ENCODE results near the gene FAHD1. TPM values are rescaled to one million over a fixed set of nuclear protein-coding genes. Genes with fewer than 3 reads are reported as not detected.

Gene FAHD1
- total RNA-seq, 4 donors from 2014 or later: 20.4 to 43.2 (median 39.5) TPM

DNA sequence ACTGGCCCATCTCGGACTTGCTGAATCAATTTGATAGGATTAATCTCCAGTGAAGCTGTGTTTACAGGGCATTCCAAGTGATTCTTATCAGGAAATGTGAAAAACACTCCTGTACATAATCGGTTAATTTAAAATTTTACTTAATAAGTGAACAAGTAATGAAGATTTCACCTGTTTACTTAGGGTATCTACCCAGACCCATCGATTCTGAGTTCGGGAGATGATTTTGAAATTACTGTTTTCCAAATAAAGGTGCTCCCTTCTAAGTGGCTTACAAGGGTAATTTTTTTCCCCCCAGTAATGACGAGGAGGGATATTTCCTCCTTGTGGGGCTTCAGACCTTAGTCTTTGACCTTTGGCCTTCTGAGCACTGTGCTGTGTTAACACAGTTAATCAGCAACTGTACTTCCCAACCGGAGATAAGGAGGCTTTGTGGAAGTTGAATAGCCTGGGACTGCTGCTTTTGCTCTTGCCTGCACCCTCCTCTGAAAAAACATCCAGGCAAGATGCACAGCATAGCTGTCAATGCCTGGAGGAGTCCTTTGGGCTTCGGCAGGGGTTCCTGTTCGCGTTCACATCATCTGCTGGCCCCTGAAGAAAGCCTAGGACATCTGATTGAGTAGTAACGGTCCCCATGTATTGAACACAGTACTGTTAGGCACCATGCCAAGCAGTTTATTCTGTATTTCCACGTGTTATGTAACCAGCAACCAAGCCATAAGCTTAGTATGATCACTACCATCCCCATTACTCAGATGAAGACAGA, 1.8 kb downstream of the FAHD1 start:
- Histone ChIP-seq H3K36me3 (peaks cover 0 to 19% (median 12%) of the 10 kb centered on the region in 4 donors), H3K4me1 (peaks cover 39 to 57% (median 47%) of the 10 kb centered on the region in 4 donors), H3K27ac (replicated peaks in 1 of 4) (no peak overlapping the region), H3K27me3 (no peaks in the 10 kb centered on the region), H3K9me3 (no peaks in the 10 kb centered on the region), H3K4me3 (no peak overlapping the region)
- TF ChIP-seq POLR2A (IDR thresholded peaks at IDR 0.05; ENCODE audit: low read depth) (no peak), POLR2AphosphoS5 (IDR thresholded peaks at IDR 0.05) (no peak), EP300 (IDR thresholded peaks at IDR 0.05) (no peak)
- TF ChIP-seq, protein P1, sequence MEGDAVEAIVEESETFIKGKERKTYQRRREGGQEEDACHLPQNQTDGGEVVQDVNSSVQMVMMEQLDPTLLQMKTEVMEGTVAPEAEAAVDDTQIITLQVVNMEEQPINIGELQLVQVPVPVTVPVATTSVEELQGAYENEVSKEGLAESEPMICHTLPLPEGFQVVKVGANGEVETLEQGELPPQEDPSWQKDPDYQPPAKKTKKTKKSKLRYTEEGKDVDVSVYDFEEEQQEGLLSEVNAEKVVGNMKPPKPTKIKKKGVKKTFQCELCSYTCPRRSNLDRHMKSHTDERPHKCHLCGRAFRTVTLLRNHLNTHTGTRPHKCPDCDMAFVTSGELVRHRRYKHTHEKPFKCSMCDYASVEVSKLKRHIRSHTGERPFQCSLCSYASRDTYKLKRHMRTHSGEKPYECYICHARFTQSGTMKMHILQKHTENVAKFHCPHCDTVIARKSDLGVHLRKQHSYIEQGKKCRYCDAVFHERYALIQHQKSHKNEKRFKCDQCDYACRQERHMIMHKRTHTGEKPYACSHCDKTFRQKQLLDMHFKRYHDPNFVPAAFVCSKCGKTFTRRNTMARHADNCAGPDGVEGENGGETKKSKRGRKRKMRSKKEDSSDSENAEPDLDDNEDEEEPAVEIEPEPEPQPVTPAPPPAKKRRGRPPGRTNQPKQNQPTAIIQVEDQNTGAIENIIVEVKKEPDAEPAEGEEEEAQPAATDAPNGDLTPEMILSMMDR (IDR thresholded peaks at IDR 0.05): no peak
- 77% methylated on average over 11 of the region's 11 CpGs for WGBS
- intact Hi-C loops (cut with DNase I): no loop called here
- no peak for DNase-seq (ENCODE audit: extremely low spot score)

DNA sequence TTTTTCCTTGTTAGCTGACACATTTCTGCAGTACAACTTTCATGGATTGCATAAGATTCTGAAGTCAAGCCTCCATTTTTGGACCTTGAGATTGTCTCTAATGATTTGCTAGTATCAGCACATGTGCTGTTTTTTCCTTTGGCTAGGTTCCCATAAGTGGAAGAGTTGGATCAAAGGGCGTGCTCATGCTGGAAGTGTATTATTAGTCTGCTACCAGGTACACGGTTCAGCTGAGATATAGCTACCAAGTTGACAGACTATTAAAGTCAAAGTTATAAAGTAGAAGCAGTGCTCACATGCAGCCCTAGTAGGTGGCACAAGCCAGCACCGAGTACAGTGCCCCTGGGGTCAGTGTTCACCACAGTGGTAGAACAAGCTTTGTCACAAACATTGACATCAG, 3.2 kb downstream of the FAHD1 start:
- 77% methylated on average over 3 of the region's 3 CpGs for WGBS
- intact Hi-C loops (cut with DNase I): no loop called here
- Histone ChIP-seq H3K27me3 (no peaks in the 10 kb centered on the region), H3K27ac (replicated peaks in 1 of 4) (no peak overlapping the region), H3K9me3 (no peaks in the 10 kb centered on the region), H3K36me3 (peaks cover 0 to 19% (median 12%) of the 10 kb centered on the region in 4 donors), H3K4me1 (peaks cover 27 to 43% (median 33%) of the 10 kb centered on the region in 4 donors), H3K4me3 (no peak overlapping the region)
- no peak for DNase-seq (ENCODE audit: extremely low spot score)
- TF ChIP-seq, protein P1 (IDR thresholded peaks at IDR 0.05): no peak

DNA sequence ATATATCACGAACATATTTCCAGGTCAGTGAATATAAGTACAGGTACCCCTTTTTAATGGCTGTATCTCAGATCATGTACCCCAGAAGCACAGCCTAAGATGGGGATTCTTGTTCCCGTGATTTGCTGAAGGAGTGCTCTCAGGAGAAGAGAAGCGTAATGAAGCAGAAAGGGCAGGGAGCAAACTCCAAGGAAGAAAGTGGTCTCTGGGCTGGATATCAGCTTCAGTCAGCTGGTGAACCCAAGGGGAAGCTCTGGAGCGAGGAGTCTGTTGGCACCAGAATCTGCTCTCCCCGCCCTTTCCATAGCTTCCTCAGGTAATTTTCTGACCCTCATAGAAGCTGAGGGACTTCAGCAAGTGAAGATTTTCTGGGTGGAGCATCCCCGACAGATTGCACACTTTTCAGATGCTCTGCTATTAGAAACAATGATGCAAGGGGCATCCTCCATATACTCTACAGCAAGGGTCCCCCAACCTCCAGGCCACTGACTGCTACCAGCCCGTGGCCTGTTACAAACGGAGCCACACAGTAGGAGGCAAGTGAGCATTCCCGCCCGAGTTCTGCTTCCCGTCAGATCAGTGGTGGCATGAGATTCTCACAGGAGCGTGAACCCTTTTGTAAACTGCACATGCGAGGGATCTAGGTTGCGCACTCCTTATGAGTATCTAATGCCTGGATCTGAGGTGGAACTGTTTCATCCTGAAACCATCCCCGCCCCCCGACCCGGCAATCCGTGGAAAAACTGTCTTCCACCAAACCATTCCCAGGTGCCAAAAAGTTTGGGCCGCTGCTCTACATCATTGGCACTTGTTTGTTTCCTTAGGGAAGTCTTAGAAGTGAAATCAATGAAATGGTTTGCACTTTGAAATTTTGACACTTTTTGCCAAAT, 4.4 kb downstream of the FAHD1 start:
- intact Hi-C loops (cut with DNase I): no loop called here
- Histone ChIP-seq H3K4me1 (peaks cover 20 to 34% (median 25%) of the 10 kb centered on the region in 4 donors), H3K27ac (replicated peaks in 1 of 4) (no peak overlapping the region), H3K4me3 (no peak overlapping the region), H3K27me3 (no peaks in the 10 kb centered on the region), H3K36me3 (peaks cover 0 to 19% (median 12%) of the 10 kb centered on the region in 4 donors), H3K9me3 (no peaks in the 10 kb centered on the region)
- no peak for TF ChIP-seq EP300 (IDR thresholded peaks at IDR 0.05)
- TF ChIP-seq, protein P1 (IDR thresholded peaks at IDR 0.05): no peak
- no peak for TF ChIP-seq POLR2A (IDR thresholded peaks at IDR 0.05; ENCODE audit: low read depth)
- TF ChIP-seq POLR2AphosphoS5 (IDR thresholded peaks at IDR 0.05): no peak
- DNase-seq (ENCODE audit: extremely low spot score): no peak
- WGBS: 87% methylated on average over 19 of the region's 19 CpGs

DNA sequence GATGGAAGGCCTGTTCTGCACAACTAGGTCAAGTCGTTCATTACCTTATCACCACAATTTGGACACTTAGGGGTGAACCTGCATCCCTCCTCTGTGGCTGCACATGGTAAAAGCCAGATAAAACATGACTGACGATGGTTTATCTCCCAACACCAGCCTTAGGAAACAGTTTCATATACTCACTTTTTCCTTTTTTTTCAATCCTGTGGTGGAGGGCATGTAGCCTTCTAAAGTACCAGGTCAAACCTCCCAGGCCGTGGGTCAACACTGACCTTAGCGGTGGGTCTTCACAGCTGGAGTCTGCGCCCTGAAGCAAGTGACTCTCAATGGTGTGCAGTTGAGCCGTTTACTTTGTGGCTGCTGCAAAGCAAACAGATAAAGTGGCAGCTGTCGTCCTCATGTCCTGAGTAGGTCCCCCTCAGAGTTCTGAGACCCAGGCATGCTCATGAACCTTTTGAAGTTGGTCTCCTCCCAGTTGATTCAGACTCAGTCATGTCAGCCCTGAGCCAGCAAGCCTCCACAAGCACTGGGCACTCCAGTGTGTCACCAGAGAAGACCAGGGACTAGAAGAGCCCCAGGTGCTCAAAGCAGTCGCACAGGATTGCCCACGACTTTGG, 5.9 kb downstream of the FAHD1 start:
- intact Hi-C loops (cut with DNase I): no loop called here
- WGBS: 84% methylated on average over 8 of the region's 9 CpGs
- Histone ChIP-seq H3K4me3 (no peak overlapping the region), H3K9me3 (no peaks in the 10 kb centered on the region), H3K4me1 (peaks cover 14 to 27% (median 19%) of the 10 kb centered on the region in 4 donors), H3K27me3 (no peaks in the 10 kb centered on the region), H3K36me3 (peaks cover 0 to 19% (median 12%) of the 10 kb centered on the region in 4 donors), H3K27ac (replicated peaks in 1 of 4) (no peak overlapping the region)
- TF ChIP-seq POLR2AphosphoS5 (IDR thresholded peaks at IDR 0.05): no peak
- TF ChIP-seq POLR2A (IDR thresholded peaks at IDR 0.05; ENCODE audit: low read depth): no peak
- no peak for TF ChIP-seq EP300 (IDR thresholded peaks at IDR 0.05)
- TF ChIP-seq, protein P1 (IDR thresholded peaks at IDR 0.05): no peak
- DNase-seq (ENCODE audit: extremely low spot score): no peak
